Measurements from ENCODE around the gene ZNF134. TPM values are rescaled to one million over a fixed set of nuclear protein-coding genes. Genes with fewer than 3 reads are reported as not detected.

Gene ZNF134
- 7.3 to 9.0 TPM (median 8.1 TPM) in 5 replicates for total RNA-seq (2022; extraction: Qiagen RNA extraction)

DNA sequence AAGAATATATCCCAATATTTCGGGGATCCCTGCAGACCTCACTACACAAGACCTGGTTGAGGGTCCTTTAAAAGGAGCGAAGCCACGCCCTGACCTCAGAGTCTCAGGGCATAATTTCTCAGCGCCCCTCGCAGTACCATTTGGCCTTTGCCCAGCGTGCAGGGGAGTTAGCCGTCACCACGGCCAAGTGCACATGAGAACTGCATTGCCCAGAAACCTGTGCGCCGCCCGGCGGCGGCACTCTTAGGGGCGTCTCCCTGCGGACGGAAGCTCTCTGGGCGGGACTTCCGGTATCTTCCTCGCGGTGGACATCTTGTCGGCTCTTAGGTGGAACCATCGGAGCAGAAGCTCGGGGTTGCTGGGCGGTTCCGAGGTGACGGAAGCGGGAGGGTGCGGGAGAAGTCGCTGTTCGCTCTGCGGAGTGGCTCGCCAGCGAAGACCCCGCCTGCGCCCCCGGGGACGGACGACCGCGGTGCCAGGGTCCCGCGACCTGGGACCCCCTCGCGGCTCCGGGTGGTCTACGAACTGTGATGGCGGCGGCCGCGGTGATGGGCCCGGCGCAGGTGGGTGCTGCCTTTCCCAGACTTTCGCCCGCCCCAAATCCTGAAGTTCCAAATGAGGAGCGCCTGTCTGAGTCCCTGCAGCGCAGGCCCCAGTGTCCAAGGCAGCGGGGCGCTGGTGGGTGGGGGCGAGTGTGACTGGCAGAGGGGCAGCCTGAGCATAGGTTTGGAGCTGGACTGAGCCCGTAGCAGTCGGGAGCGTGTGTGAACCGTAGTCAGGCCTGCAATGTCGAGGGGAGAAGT, at the start of gene ZNF134:
TSS of gene ZNF134 (plus strand) at position 302 of the 803 bp plus-strand sequence. CDS start 5,227 bp downstream, outside the sequence.

GRCh38 chr19:57578487-57579205, 35.4 kb upstream of the ZNF134 start, which contains the start of gene ZNF416:
TSS of gene ZNF416 (minus strand) at chr19:57578911. CDS start at chr19:57578704, 207 bp downstream.

DNA sequence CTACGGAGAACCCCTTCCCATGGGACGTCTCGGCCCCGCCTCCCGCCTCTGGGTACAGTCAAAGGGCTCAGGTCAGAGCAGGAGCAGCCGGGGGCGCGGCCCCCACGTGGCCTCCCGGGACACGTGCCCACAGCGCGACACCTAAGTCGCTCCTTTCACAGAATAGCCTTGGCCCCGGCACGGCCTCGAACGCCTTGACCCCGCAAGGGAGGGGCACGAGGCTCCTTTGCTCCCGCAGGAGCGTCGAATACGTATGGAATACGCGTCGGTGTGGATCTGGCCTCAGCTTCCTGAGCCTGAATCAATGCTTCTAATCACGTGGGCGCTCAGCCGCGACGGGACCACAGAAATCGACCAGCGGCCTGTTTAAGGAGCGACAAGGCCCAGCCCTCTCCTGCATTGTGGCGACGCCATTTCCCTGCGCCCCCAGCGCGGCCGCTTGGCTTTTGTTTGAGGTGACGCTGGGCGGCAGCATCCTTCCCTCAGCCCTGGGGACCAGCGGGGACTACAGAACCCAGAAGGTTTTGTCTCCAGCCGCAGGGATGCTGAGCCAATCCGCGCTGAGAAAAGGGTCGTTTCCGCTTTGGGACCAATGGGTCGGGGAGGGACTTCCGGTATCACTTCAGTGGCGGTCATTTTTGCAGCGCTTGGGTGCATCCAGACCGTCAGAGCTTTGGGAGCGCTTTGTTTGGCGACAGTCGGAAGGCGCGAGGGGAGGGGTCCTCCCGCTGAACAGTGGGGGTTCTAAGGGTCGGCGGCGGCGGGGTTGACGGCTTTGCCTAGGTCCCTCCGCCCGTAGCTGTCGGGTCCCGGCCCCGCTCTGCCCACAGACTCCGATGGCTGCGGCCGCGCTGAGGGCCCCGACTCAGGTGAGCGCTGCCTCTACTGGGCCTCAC, 30.3 kb upstream of the ZNF134 start, which contains the start of gene ZIK1:
TSS of gene ZIK1 (plus strand) at position 625 of the 896 bp plus-strand sequence. CDS start at position 837, 212 bp downstream.

DNA sequence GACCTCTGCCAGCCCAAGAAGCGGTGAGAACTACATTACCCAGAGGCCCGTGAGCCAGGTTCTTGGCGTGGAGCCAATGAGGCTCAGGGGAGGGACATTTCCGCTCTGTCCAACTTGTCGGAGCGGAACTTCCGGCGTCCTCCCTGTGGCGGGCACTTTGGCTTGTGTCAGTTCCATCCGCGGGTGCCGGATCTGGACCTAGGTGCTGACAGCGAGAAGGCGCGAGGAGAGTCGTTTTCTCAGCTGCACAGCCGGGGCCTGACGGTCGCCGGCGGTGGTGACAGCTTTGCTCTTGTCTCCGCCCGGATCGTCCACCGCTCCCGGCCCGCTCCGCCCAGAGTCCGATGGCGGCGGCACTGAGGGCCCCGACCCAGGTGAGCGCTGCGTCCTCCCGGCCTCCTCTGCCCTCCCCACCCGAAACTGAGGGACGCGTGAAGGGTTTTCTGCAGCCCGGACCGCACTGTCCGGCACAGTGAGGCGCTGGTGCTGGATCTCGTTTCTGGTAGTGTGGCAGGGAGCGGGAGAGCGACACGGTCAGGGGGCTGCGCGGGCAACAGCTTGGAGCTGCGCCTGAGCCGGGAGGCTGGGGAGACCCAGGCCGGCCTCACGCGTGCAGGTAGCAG, 14.2 kb upstream of the ZNF134 start, which contains the start of gene ZNF530:
TSS of gene ZNF530 (plus strand) at position 125 of the 623 bp plus-strand sequence. CDS start 4,461 bp downstream, outside the sequence.

DNA sequence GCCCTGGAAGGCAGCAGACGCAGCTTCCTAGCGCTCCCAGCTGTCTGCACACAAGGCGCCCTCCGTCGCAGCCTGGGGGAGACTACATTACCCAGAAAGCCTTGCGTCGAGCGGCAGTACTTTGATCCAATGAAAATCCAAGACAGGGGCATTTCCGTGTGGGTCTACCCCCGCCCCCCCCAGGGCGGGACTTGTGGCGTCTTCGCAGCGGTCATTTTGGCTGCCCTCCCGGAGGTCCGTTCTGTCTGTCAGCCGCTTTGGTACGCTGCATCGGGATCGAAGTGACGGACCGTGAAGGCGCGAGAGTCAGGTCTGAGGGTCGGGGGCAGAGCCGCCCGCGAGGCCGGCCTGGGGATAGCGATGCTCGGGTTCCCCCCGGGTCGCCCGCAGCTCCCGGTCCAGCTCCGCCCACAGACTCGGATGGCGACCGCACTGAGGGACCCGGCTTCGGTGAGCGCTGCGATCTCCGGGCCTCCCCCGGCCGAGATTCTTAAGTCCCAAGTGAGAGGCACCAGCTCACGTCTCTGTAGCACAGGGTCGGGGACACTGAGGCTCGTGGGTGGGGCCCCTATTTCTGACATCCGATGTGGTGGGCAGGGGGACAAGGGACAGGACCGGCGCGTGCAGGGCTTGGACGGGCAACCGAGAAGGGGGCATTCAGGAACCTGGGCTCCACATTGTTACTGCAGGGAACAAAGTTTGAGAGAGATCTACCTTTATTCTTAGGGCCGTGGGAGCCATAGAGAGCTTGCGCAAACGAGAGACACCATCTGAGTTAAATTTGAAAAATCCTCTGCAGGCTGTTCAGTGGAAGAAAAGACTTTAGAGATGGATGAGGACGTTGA, 19.2 kb downstream of the ZNF134 start, which contains the start of gene ZNF211:
TSS of gene ZNF211 (plus strand) at position 182 of the 845 bp plus-strand sequence. CDS start at position 361, 179 bp downstream.

GRCh38 chr19:57668635-57669034, 54.6 kb downstream of the ZNF134 start, which contains the start of gene ZSCAN4:
TSS of gene ZSCAN4 (plus strand) at chr19:57668935. CDS start at chr19:57676146, 7,211 bp downstream.

Other genes starting within 250 kb of the ZNF134 start
- 3.8 to 4.8 TPM (median 4.0 TPM) in 5 replicates for gene ZNF548, start 224.4 kb upstream of the ZNF134 start, total RNA-seq (2022; extraction: Qiagen RNA extraction)
- gene ZNF17, start 203.1 kb upstream of the ZNF134 start, total RNA-seq (2022; extraction: Qiagen RNA extraction): 5.0 to 7.8 TPM (median 5.2 TPM) in 5 replicates
- gene ZNF749, start 178.9 kb upstream of the ZNF134 start, total RNA-seq (2022; extraction: Qiagen RNA extraction): 12.5 to 13.8 TPM (median 13.5 TPM) in 5 replicates
- 0.06 to 0.13 TPM in 2 of 5 replicates, not detected in the others for gene VN1R1, start 157.1 kb upstream of the ZNF134 start, total RNA-seq (2022; extraction: Qiagen RNA extraction)
- gene ZNF772, start 136.7 kb upstream of the ZNF134 start, total RNA-seq (2022; extraction: Qiagen RNA extraction): 0.86 to 1.8 TPM (median 1.6 TPM) in 5 replicates
- gene ZNF419, start 126.5 kb upstream of the ZNF134 start, total RNA-seq (2022; extraction: Qiagen RNA extraction): 5.3 to 6.8 TPM (median 6.5 TPM) in 5 replicates
- 4.2 to 5.7 TPM (median 4.9 TPM) in 5 replicates for gene ZNF773, start 114.3 kb upstream of the ZNF134 start, total RNA-seq (2022; extraction: Qiagen RNA extraction)
- 1.7 to 2.0 TPM (median 1.8 TPM) in 5 replicates for gene ZNF549, start 86.9 kb upstream of the ZNF134 start, total RNA-seq (2022; extraction: Qiagen RNA extraction)
- gene ZNF550, start 54.4 kb upstream of the ZNF134 start, total RNA-seq (2022; extraction: Qiagen RNA extraction): 2.6 to 4.2 TPM (median 3.9 TPM) in 5 replicates
- gene ZNF416, start 35.3 kb upstream of the ZNF134 start, total RNA-seq (2022; extraction: Qiagen RNA extraction): 3.8 to 5.0 TPM (median 4.4 TPM) in 5 replicates
- 0.03 to 0.08 TPM in 2 of 5 replicates, not detected in the others for gene ZIK1, start 30.1 kb upstream of the ZNF134 start, total RNA-seq (2022; extraction: Qiagen RNA extraction)
- gene ZNF530, start 14.4 kb upstream of the ZNF134 start, total RNA-seq (2022; extraction: Qiagen RNA extraction): 4.3 to 5.1 TPM (median 4.6 TPM) in 5 replicates
- gene ZNF211, start 18.9 kb downstream of the ZNF134 start, total RNA-seq (2022; extraction: Qiagen RNA extraction): 6.3 to 6.9 TPM (median 6.8 TPM) in 5 replicates
- not detected in 5 replicates for gene ZSCAN4, start 54.7 kb downstream of the ZNF134 start, total RNA-seq (2022; extraction: Qiagen RNA extraction)
- 4.4 to 6.4 TPM (median 5.4 TPM) in 5 replicates for gene ZNF551, start 67.7 kb downstream of the ZNF134 start, total RNA-seq (2022; extraction: Qiagen RNA extraction)
- gene ZNF154, start 95.0 kb downstream of the ZNF134 start, total RNA-seq (2022; extraction: Qiagen RNA extraction): not detected in 5 replicates
- gene ZNF671, start 113.4 kb downstream of the ZNF134 start, total RNA-seq (2022; extraction: Qiagen RNA extraction): 0.88 to 1.1 TPM (median 1.1 TPM) in 5 replicates
- 5.5 to 6.9 TPM (median 5.6 TPM) in 5 replicates for gene ZNF776, start 132.6 kb downstream of the ZNF134 start, total RNA-seq (2022; extraction: Qiagen RNA extraction)
- 5.6 to 7.2 TPM (median 6.4 TPM) in 5 replicates for gene ZNF586, start 155.4 kb downstream of the ZNF134 start, total RNA-seq (2022; extraction: Qiagen RNA extraction)
- gene ZNF552, start 200.7 kb downstream of the ZNF134 start, total RNA-seq (2022; extraction: Qiagen RNA extraction): 4.9 to 6.3 TPM (median 5.2 TPM) in 5 replicates
- 7.1 to 11.0 TPM (median 9.1 TPM) in 5 replicates for gene ZNF587B, start 216.1 kb downstream of the ZNF134 start, total RNA-seq (2022; extraction: Qiagen RNA extraction)
- gene ZNF587, start 235.6 kb downstream of the ZNF134 start, total RNA-seq (2022; extraction: Qiagen RNA extraction): 4.2 to 8.9 TPM (median 7.5 TPM) in 5 replicates

Data from A549 treated with dexamethasone at 1 μM for 4 hours (cell line).